H1 (cell line): ENCODE results near the gene SNX21. TPM values are rescaled to one million over a fixed set of nuclear protein-coding genes. Genes with fewer than 3 reads are reported as not detected.

ENCODE experiments used
- CTCF ChIA-PET: fragments of 300-600 bp; sonication (Branson Sonifier 250); formaldehyde crosslinking; loops from one replicate; lab custom pipeline; 2021; ENCODE audit not compliant: partially characterized antibody; lab: Charles Lee
- POLR2A ChIA-PET: fragments of 300-600 bp; sonication (Branson Sonifier 250); formaldehyde crosslinking; loops from one replicate; lab custom pipeline; 2021; ENCODE audit warnings: inconsistent platforms; ENCODE audit not compliant: partially characterized antibody; lab: Charles Lee
- DNase-seq, 2 experiments: peaks; one replicate each; pipeline versions ENCODE4 v3.0.0 to v3.0.0-alpha.2; 2010 to 2022; ENCODE audit warnings: low spot score in 2 of 2, low read depth in 1 of 2, mixed read lengths in 1 of 2
- FAIRE-seq: peaks from 2 replicates; lab custom pipeline; 2011; peaks lifted over from hg19 to GRCh38; lab: Jason Lieb, UNC
- H2AFZ ChIP-seq: 2 replicates; pipeline ENCODE4 v1.8.1; 2012; ENCODE audit warnings: low read length, inconsistent platforms
- H2AK5ac ChIP-seq: 2 replicates; pipeline ENCODE4 v1.6.1; 2013; ENCODE audit warnings: low read depth, low read length
- H2BK120ac ChIP-seq: replicated peaks from 2 replicates; pipeline ENCODE3; 2013; ENCODE audit warnings: low read depth, low read length, inconsistent platforms
- H2BK12ac ChIP-seq: 2 replicates; pipeline ENCODE4 v1.6.1; 2013; ENCODE audit warnings: low read depth, low read length
- H2BK15ac ChIP-seq: 2 replicates; pipeline ENCODE4 v1.6.1; 2013; ENCODE audit warnings: low read length
- H2BK20ac ChIP-seq: 2 replicates; pipeline ENCODE4 v1.6.1; 2013; ENCODE audit warnings: low read length
- H2BK5ac ChIP-seq: 2 replicates; pipeline ENCODE4 v1.6.1; 2013; ENCODE audit warnings: low read depth, low read length
- H3K14ac ChIP-seq: 2 replicates; pipeline ENCODE4 v1.6.1; 2013; ENCODE audit warnings: inconsistent platforms; ENCODE audit not compliant: insufficient read length
- H3K18ac ChIP-seq: 2 replicates; pipeline ENCODE4 v1.6.1; 2013; ENCODE audit warnings: low read length; ENCODE audit errors: extremely low read depth
- H3K23ac ChIP-seq: 2 replicates; pipeline ENCODE4 v1.6.1; 2013; ENCODE audit warnings: inconsistent platforms; ENCODE audit not compliant: insufficient read length
- H3K23me2 ChIP-seq: 2 replicates; pipeline ENCODE4 v1.6.1; 2013; ENCODE audit warnings: low read depth, low read length
- H3K27ac ChIP-seq: 2 replicates; pipeline ENCODE4 v1.6.1; 2011; ENCODE audit warnings: low read depth, low read length, inconsistent platforms
- H3K27me3 ChIP-seq, 4 experiments: replicated peaks in 1 of 4; 1 replicate in 1 of 4; 2 replicates in 3 of 4; pipeline versions ENCODE4 v1.6.1 to v1.8.1; 2011 to 2013; ENCODE audit warnings: low read length in 3 of 4, mild to moderate bottlenecking in 3 of 4, inconsistent platforms in 2 of 4, mixed read lengths in 2 of 4, moderate library complexity in 1 of 4; ENCODE audit not compliant: control insufficient read depth in 3 of 4, insufficient read depth in 3 of 4; ENCODE audit errors: extremely low read depth in 1 of 4
- H3K36me3 ChIP-seq, 4 experiments: 2 replicates each; pipeline versions ENCODE4 v1.6.1 to v1.8.1; 2011 to 2013; ENCODE audit warnings: mild to moderate bottlenecking in 4 of 4, low read length in 3 of 4, moderate library complexity in 2 of 4, control low read depth in 1 of 4, inconsistent platforms in 1 of 4; ENCODE audit not compliant: insufficient read depth in 4 of 4, control insufficient read depth in 2 of 4
- H3K4ac ChIP-seq: replicated peaks from 2 replicates; pipeline ENCODE3; 2013; ENCODE audit warnings: low read length, low read depth, mixed read lengths, inconsistent platforms; ENCODE audit not compliant: insufficient read length
- H3K4me1 ChIP-seq, 4 experiments: replicated peaks in 1 of 4; 1 replicate in 1 of 4; 2 replicates in 3 of 4; pipeline versions ENCODE4 v1.6.1 to v1.8.1; 2011 to 2013; ENCODE audit warnings: low read length in 3 of 4, inconsistent platforms in 2 of 4, mixed read lengths in 1 of 4; ENCODE audit not compliant: insufficient read depth in 4 of 4, control insufficient read depth in 3 of 4
- H3K4me2 ChIP-seq, 2 experiments: 2 replicates each; pipeline versions ENCODE4 v1.6.1 to v1.8.1; 2011 to 2013; ENCODE audit warnings: low read depth in 2 of 2, low read length in 2 of 2, control low read depth in 1 of 2, inconsistent platforms in 1 of 2, mild to moderate bottlenecking in 1 of 2; ENCODE audit not compliant: insufficient read depth in 1 of 2
- H3K4me3 ChIP-seq, 4 experiments: fragments of 200-600, 300-600 bp in 1 of 4; sonication (generic), shearing (Covaris generic), sonication (Bioruptor Twin) in 1 of 4; 2 replicates each; pipeline versions ENCODE4 v1.5.1 to v1.8.1; 2011 to 2016; ENCODE audit warnings: low read length in 4 of 4, low read depth in 3 of 4, control low read depth in 2 of 4, inconsistent platforms in 2 of 4, mild to moderate bottlenecking in 2 of 4, mixed read lengths in 1 of 4, moderate library complexity in 1 of 4; ENCODE audit not compliant: insufficient read depth in 2 of 4; ENCODE audit errors: extremely low read depth in 1 of 4
- H3K56ac ChIP-seq: replicated peaks from 2 replicates; pipeline ENCODE3; 2013; ENCODE audit warnings: low read depth, mild to moderate bottlenecking, mixed read lengths, low read length, inconsistent platforms; ENCODE audit not compliant: insufficient read length
- H3K79me1 ChIP-seq: 2 replicates; pipeline ENCODE4 v1.6.1; 2013; ENCODE audit warnings: low read depth, low read length, control low read depth
- H3K79me2 ChIP-seq, 2 experiments: 2 replicates each; pipeline versions ENCODE4 v1.6.1 to v1.8.1; 2012 to 2013; ENCODE audit warnings: low read length in 2 of 2, mild to moderate bottlenecking in 2 of 2, inconsistent platforms in 1 of 2; ENCODE audit not compliant: insufficient read depth in 2 of 2, control insufficient read depth in 1 of 2
- H3K9ac ChIP-seq, 4 experiments: replicated peaks in 1 of 4; 1 replicate in 1 of 4; 2 replicates in 3 of 4; pipeline versions ENCODE4 v1.6.1 to v1.8.1; 2011 to 2013; ENCODE audit warnings: low read depth in 3 of 4, low read length in 3 of 4, control low read depth in 2 of 4, mild to moderate bottlenecking in 2 of 4, moderate library complexity in 2 of 4, inconsistent platforms in 1 of 4; ENCODE audit errors: extremely low read depth in 1 of 4
- H3K9me3 ChIP-seq, 2 experiments: 2 replicates each; pipeline versions ENCODE4 v1.6.1 to v1.8.1; 2012 to 2013; ENCODE audit warnings: mild to moderate bottlenecking in 2 of 2, moderate library complexity in 2 of 2, control low read depth in 1 of 2, inconsistent platforms in 1 of 2, low read depth in 1 of 2, low read length in 1 of 2, mixed read lengths in 1 of 2; ENCODE audit not compliant: insufficient read depth in 2 of 2
- H4K20me1 ChIP-seq, 2 experiments: replicated peaks in 1 of 2; 2 replicates each; pipeline versions ENCODE3 to v1.8.1; 2011 to 2013; ENCODE audit warnings: inconsistent platforms in 2 of 2, low read length in 2 of 2, mild to moderate bottlenecking in 1 of 2; ENCODE audit not compliant: insufficient read depth in 2 of 2, control insufficient read depth in 1 of 2
- H4K5ac ChIP-seq: 2 replicates; pipeline ENCODE4 v1.6.1; 2013; ENCODE audit warnings: low read length, low read depth, mixed read lengths, inconsistent platforms; ENCODE audit not compliant: insufficient read length
- H4K8ac ChIP-seq: 2 replicates; pipeline ENCODE4 v1.8.0; 2013; ENCODE audit warnings: mild to moderate bottlenecking, moderate library complexity, low read length, inconsistent platforms; ENCODE audit not compliant: insufficient read depth; ENCODE audit errors: extremely low read depth
- H4K91ac ChIP-seq: replicated peaks from 2 replicates; pipeline ENCODE3; 2013; ENCODE audit warnings: low read length, mixed read lengths, inconsistent platforms; ENCODE audit not compliant: insufficient read length
- KDM1A ChIP-seq: fragments of 200-600, 300-600 bp; sonication (generic); IDR thresholded peaks from 2 replicates; pipeline ENCODE4 v1.7.1; 2016; ENCODE audit warnings: mild to moderate bottlenecking, low read length, borderline replicate concordance
- USF2 ChIP-seq: IDR thresholded peaks from 2 replicates; pipeline ENCODE4 v1.6.1; 2011; ENCODE audit warnings: low read length, improper control_type of control experiment
- WGBS, 2 experiments: shearing (Covaris generic) in 1 of 2; methylation state at CpG; one replicate each; pipeline versions ENCODE4 v1.1.6 to v1.1.7; 2013 to 2015; ENCODE audit warnings: low lambda C conversion rate in 2 of 2, mixed read lengths in 2 of 2, inconsistent platforms in 1 of 2, low coverage in 1 of 2, missing lambda C conversion rate in 1 of 2; ENCODE audit not compliant: insufficient replicate concordance in 2 of 2, insufficient coverage in 1 of 2, insufficient read length in 1 of 2; ENCODE audit errors: extremely low coverage in 1 of 2, missing lambda C conversion rate in 1 of 2; 5-methylcytosine and 5-hydroxymethylcytosine counted together
- polyA plus RNA-seq, 7 experiments: library from polyadenylated mRNA; depleted of rRNA in 3 of 7; stranded (reverse) in 5 of 7; unstranded in 2 of 7; fragments of >200 nt in 5 of 7; fragments of 200-250 nt in 2 of 7; gene quantifications; 1 replicate in 5 of 7; 2 replicates in 1 of 7; 4 replicates in 1 of 7; pipeline versions ENCODE4 v1.2.1 to v1.2.3, GENCODE V29; 2011 to 2013; ENCODE audit warnings: missing spikeins in 2 of 7, mixed read lengths in 2 of 7
- total RNA-seq: library from RNA; stranded (reverse); fragmentation: NEBNext Ultra II Directional; extraction: Animal tissue kit (Norgen Biotek cat#: 25700); gene quantifications from 2 replicates; pipeline ENCODE4 v1.2.1, GENCODE V29; 2021

The SNX21 gene
- total and polyA plus RNA-seq, 2 of the 8 experiments (the other 6 are each of a cell fraction or from before 2014, with no cell fraction given), result 15.8 to 16.8 TPM

GRCh38 chr20:45821947-45822346 is 11.7 kb upstream of the SNX21 start:
- no peak overlapping the region for H2BK12ac ChIP-seq
- no peak overlapping the region for H2BK5ac ChIP-seq
- H3K9me3 ChIP-seq, result no peaks in the 10 kb centered on the region
- peak overlapping the region in 1 of 2 experiments; percentile 10; a peak in 1 of 4 replicates for H3K4me2 ChIP-seq
- H3K4ac ChIP-seq, result no peak overlapping the region
- DNase-seq (no peak), FAIRE-seq (no peak)
- H2AFZ ChIP-seq, result no peak overlapping the region
- H4K91ac ChIP-seq, result peak overlapping the region; percentile 25
- H3K9ac ChIP-seq, result no peak overlapping the region
- peaks cover 0 to 12% (median 10%) of the 10 kb centered on the region in 4 experiments; a peak in 4 of 7 replicates for H3K27me3 ChIP-seq
- no peak overlapping the region for H3K4me3 ChIP-seq
- H3K18ac ChIP-seq, result no peak overlapping the region
- no peak overlapping the region for H3K14ac ChIP-seq
- H3K56ac ChIP-seq, result no peak overlapping the region
- H3K79me1 ChIP-seq, result no peaks in the 10 kb centered on the region
- H2BK120ac ChIP-seq, result no peak overlapping the region
- no peak overlapping the region for H2BK20ac ChIP-seq
- H4K8ac ChIP-seq, result no peak overlapping the region
- WGBS, 2 experiments, result 84% methylated on average over 2 of the region's 2 CpGs; no CpG with 5 or more reads in 1 of the 2 experiments
- peaks cover 0 to 9% (median 3%) of the 10 kb centered on the region in 4 experiments; a peak in 5 of 8 replicates for H3K36me3 ChIP-seq
- no peak overlapping the region for H2AK5ac ChIP-seq
- ChIA-PET POLR2A (interaction anchor here (0.6 to 11.0 kb wide), 8 partner anchors 7 to 1958 kb away, joined by 3 to 96 read pairs (median 6); partner anchors contain the start of genes PCIF1, SNX21 and UBE2C), CTCF (interaction anchor here (0.7 to 1.3 kb wide), 10 partner anchors 11 to 86 kb away, joined by 3 to 4 read pairs (median 3); partner anchors contain the start of genes DNTTIP1, NEURL2 and WFDC3)
- H2BK15ac ChIP-seq, result peak overlapping the region; percentile 55; the same call in 1 of the 2 replicates
- peaks cover 2% of the 10 kb centered on the region; the same call in 1 of the 2 replicates for H3K23me2 ChIP-seq
- H3K27ac ChIP-seq, result no peak overlapping the region
- H4K20me1 ChIP-seq, result no peaks in the 10 kb centered on the region
- H3K79me2 ChIP-seq, result no peaks in the 10 kb centered on the region
- TF ChIP-seq KDM1A (no peak), USF2 (no peak)
- no peak overlapping the region for H3K23ac ChIP-seq
- no peak overlapping the region for H4K5ac ChIP-seq
- peaks cover 0 to 10% (median 4%) of the 10 kb centered on the region in 4 experiments; a peak in 5 of 7 replicates for H3K4me1 ChIP-seq
